Panc1 (cell line): ENCODE measurements around the gene SLC1A3.

Experiments used
- CTCF ChIP-seq: fragments of 450-650 bp; IDR thresholded peaks from 2 replicates; pipeline ENCODE4 v1.5.1; 2017; ENCODE audit warnings: mild to moderate bottlenecking
- POLR2AphosphoS5 ChIP-seq: IDR thresholded peaks from 2 replicates; pipeline ENCODE4 v1.6.1; 2012; ENCODE audit warnings: mild to moderate bottlenecking, low read depth, low read length, moderate library complexity
- TCF7L2 ChIP-seq: IDR thresholded peaks from 2 replicates; pipeline ENCODE4 v1.6.1; 2011; ENCODE audit warnings: mild to moderate bottlenecking, low read depth, low read length, inconsistent platforms

GRCh38 chr5:36682499-36682898 lies 76.1 kb downstream of the SLC1A3 start:
- TF ChIP-seq CTCF (no peak), TCF7L2 (no peak), POLR2AphosphoS5 (no peak)
